Activated CD4-positive, alpha-beta T cell treated with anti-CD3 and anti-CD28 coated beads, Interleukin-2, amount 10 ng/mL, durations not matched to agents 7 days and 5 days (primary cell): ENCODE data around the gene BRD3. TPM values are rescaled to one million over a fixed set of nuclear protein-coding genes. Genes with fewer than 3 reads are reported as not detected.

Experiments used
- CTCF ChIA-PET: fragments of 350-600 bp; sonication (Branson Sonifier 250); formaldehyde crosslinking; loops from one replicate; lab custom pipeline; 2021; ENCODE audit warnings: antibody characterized with exemption; lab: Charles Lee
- POLR2A ChIA-PET: fragments of 350-600 bp; sonication (Branson Sonifier 250); formaldehyde crosslinking; loops from one replicate; lab custom pipeline; 2021; ENCODE audit warnings: antibody characterized with exemption; lab: Charles Lee
- DNase-seq: peaks from one replicate; pipeline ENCODE4 v3.0.0-alpha.2; 2020
- H3K27ac Mint-ChIP-seq: one replicate; pipeline ENCODE4 v1.8.0; 2021; ENCODE audit warnings: mild to moderate bottlenecking, moderate library complexity, mixed read lengths
- H3K27me3 Mint-ChIP-seq: one replicate; pipeline ENCODE4 v1.8.0; 2021; ENCODE audit warnings: mixed read lengths
- H3K36me3 Mint-ChIP-seq: one replicate; pipeline ENCODE4 v1.8.0; 2021; ENCODE audit warnings: low read depth, mixed read lengths
- H3K4me1 Mint-ChIP-seq: one replicate; pipeline ENCODE4 v1.8.0; 2021; ENCODE audit warnings: mixed read lengths
- H3K4me3 Mint-ChIP-seq: one replicate; pipeline ENCODE4 v1.8.0; 2021; ENCODE audit warnings: mild to moderate bottlenecking, moderate library complexity, mixed read lengths
- H3K9me3 Mint-ChIP-seq: one replicate; pipeline ENCODE4 v1.8.0; 2021; ENCODE audit warnings: mixed read lengths
- total RNA-seq, 2 experiments: library from RNA; stranded (reverse); gene quantifications; one replicate each; pipeline ENCODE4 v1.2.3, GENCODE V29; 2021

Gene BRD3
- total RNA-seq, 2 experiments from 2014 or later: 40.1 to 47.4 TPM

- H3K4me3 Mint-ChIP-seq: no peak overlapping the region
- H3K36me3 Mint-ChIP-seq: peaks cover 50% of the 10 kb centered on the region
- H3K4me1 Mint-ChIP-seq: no peaks in the 10 kb centered on the region
- ChIA-PET POLR2A (no interaction called here), CTCF (interaction anchor here (0.5 to 1.2 kb wide), 2 partner anchors 11 to 110 kb away, joined by 3 to 5 read pairs; no protein-coding TSS in a partner anchor)
- H3K27me3 Mint-ChIP-seq: no peaks in the 10 kb centered on the region
- H3K27ac Mint-ChIP-seq: no peak overlapping the region
- H3K9me3 Mint-ChIP-seq: peaks cover 3% of the 10 kb centered on the region
- no peak for DNase-seq
Observed at GRCh38 chr9:134035041-134036039, 32.5 kb downstream of the BRD3 start.

GRCh38 chr9:134034215-134035040 lies 33.4 kb downstream of the BRD3 start:
- ChIA-PET CTCF (no interaction called here), POLR2A (no interaction called here)
- H3K9me3 Mint-ChIP-seq: peaks cover 3% of the 10 kb centered on the region
- peaks cover 40% of the 10 kb centered on the region for H3K36me3 Mint-ChIP-seq
- no peak for DNase-seq
- H3K4me1 Mint-ChIP-seq: no peaks in the 10 kb centered on the region
- H3K27ac Mint-ChIP-seq: no peak overlapping the region
- H3K4me3 Mint-ChIP-seq: no peak overlapping the region
- H3K27me3 Mint-ChIP-seq: no peaks in the 10 kb centered on the region

DNA sequence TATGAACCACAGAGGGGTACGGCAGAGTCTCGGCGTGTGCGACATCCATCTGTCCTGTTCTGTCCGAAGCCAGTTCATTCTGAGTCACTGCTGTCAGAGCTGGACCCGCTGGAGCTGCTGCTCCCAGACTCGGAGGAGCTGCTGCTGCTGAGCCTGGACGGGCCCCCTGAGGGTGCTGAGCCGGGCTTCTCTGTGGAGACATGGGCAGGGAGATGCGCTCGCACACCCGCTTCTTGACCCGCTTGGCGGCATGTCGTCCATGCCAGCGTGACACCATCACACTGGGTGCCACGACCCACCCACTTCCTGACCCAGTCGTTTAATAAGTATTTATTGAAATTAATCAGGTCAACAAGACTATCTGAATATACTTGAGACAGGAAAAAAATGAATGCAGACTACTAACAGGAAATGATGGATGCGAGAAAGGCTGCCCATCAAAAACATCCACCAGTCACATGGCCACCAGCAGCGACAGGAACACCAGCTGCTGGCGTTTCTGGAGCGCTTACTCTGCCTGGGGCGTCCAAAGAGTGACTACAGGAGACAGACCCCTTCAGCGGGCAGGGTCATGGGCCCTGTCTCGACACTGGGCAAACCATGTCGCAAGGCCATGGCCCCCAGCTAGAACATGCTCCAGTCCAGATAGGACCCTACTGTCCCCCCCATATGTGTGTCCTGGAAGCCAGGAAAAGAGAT lies 34.2 kb downstream of the BRD3 start:
- peaks cover 33% of the 10 kb centered on the region for H3K36me3 Mint-ChIP-seq
- CTCF ChIA-PET: no interaction called here
- POLR2A ChIA-PET: no interaction called here

DNA sequence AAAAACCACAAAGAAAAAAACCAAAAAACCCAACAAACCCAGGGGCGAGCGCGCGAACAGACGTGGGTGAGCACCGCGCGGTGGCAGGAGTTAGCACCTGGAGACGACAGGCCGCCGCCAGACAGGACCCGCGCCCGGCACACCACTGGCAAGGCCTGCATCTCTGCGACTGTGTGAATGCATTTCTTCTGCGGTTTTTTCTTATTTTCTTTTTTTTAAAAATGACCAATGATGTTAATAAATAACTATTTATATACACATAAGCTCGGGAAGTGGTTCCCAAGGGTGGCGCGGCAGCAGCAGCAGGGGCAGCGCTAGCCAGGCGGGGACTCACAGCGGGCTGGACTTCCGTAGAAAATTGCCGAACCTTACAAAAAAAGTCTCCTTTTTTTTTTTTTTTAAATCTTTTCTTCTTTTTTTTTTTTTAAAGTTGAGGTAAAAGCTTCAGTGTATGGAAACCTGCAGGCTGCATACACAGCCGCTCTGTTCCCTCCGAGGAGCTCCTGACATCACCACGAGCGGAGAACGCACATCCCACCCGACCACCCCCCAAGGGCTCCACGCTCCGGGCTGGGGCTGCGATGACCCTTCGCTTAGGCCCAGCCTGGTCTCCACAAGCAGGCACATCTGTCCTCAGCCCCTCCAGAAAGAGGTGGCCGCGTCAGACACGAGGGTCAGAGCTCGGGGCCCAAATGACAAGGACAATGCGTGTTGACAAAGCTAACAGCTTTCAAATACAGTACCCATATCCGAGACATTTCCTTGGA lies 35.2 kb downstream of the BRD3 start:
- CTCF ChIA-PET: no interaction called here
- H3K27ac Mint-ChIP-seq: no peak overlapping the region
- no peak overlapping the region for H3K4me3 Mint-ChIP-seq
- no peaks in the 10 kb centered on the region for H3K4me1 Mint-ChIP-seq
- peaks cover 23% of the 10 kb centered on the region for H3K36me3 Mint-ChIP-seq
- no peak for DNase-seq
- H3K9me3 Mint-ChIP-seq: peaks cover under 1% of the 10 kb centered on the region
- no peaks in the 10 kb centered on the region for H3K27me3 Mint-ChIP-seq
- POLR2A ChIA-PET: no interaction called here

More for the DNA sequence above, 34.2 kb downstream of the BRD3 start:
- DNase-seq: no peak
- Mint-ChIP-seq H3K27me3 (no peaks in the 10 kb centered on the region), H3K27ac (no peak overlapping the region), H3K9me3 (peaks cover 3% of the 10 kb centered on the region), H3K4me1 (no peaks in the 10 kb centered on the region), H3K4me3 (no peak overlapping the region)

GRCh38 chr9:134031783-134032182 lies 36.0 kb downstream of the BRD3 start:
- H3K27ac Mint-ChIP-seq: no peak overlapping the region
- ChIA-PET POLR2A (no interaction called here), CTCF (no interaction called here)
- peaks cover 2% of the 10 kb centered on the region for H3K4me1 Mint-ChIP-seq
- H3K9me3 Mint-ChIP-seq: no peaks in the 10 kb centered on the region
- H3K4me3 Mint-ChIP-seq: no peak overlapping the region
- no peaks in the 10 kb centered on the region for H3K27me3 Mint-ChIP-seq
- H3K36me3 Mint-ChIP-seq: peaks cover 25% of the 10 kb centered on the region
- no peak for DNase-seq

DNA sequence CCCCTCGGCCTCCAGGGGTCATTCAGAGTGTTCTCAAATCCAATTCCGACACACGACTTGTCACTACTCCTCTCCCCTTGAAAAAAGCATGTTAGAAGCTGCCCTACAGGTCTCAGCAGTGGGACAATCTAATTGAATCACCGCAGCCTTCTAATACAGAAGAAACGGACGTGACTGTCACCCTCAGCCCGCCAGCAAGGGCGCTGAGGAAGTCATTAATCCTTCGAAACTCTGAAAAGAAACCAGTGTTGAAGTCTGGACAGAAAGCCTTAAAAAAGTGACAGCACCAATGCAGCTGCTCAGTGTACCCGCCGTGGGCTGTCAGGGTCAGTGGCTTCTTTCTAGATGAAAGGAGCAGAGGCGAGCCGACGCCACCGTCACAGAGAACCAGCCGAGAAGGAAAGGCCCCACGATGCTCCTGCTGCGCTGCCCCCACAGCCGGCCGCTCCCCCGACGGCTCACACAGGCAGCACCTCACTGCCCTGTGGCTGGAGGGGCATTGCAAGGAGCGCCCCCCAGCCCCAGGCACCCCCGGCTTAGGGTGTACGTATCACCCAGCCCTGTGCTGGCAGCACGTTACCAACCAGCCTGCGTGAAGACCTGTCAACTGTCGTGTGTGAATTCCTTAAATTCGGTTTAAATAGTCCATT lies 36.9 kb downstream of the BRD3 start:
- CTCF ChIA-PET: interaction anchor here (0.6 kb wide), 1 partner anchor 36 kb away, joined by 3 read pairs; no protein-coding TSS in a partner anchor
- Mint-ChIP-seq H3K27ac (no peak overlapping the region), H3K36me3 (peaks cover 20% of the 10 kb centered on the region), H3K9me3 (no peaks in the 10 kb centered on the region), H3K27me3 (no peaks in the 10 kb centered on the region), H3K4me1 (peaks cover 6% of the 10 kb centered on the region), H3K4me3 (no peak overlapping the region)
- POLR2A ChIA-PET: no interaction called here
- no peak for DNase-seq

DNA sequence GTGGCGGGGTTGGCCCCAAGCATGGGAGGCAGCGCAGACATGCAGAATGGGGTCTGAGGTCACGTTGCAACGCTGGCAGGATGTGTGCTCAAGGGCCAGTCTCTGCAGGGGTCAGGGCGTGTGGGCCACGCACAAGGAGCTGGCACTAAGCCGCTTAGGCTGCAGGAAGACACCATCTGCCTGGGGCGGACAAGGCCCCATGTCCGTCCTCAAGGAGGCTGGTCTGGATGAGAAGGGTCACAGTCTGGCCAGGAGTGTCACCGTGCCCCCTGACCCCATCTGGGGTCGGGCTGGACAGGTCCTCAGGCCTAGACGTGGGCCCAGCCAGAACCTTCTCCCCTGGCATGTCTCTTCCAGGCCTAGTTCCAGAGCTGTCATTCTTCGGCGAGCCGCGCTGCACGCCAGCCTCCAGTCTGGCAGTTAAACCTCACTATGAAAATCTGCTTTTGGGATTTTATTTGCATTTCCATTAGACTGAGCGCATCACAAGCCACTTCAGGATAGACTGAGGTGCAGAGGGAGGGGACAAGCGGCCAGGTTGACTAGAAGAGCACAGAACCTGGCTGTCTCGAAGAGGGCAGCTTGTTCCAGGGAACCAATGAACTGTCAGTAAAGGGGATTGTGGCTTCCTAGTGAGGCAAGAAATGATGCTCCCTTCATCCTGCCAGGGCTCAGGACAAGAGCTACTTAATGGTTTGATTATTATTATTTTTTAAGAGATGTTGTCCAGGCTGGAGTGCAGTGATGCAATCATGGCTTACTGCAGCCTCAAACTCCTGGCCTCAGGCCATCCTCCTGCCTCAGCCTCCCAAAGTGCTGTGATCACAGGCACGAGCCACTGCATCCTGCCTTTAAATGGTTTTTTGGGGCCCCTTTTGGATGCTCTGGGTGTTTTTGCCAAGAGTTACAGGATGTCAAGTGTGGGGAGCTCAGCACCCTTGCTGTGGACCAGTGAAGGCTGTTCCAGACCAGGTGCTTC lies 38.3 kb downstream of the BRD3 start:
- Mint-ChIP-seq H3K4me1 (peaks cover 6% of the 10 kb centered on the region), H3K36me3 (peaks cover 14% of the 10 kb centered on the region), H3K9me3 (no peaks in the 10 kb centered on the region), H3K27ac (no peak overlapping the region), H3K4me3 (no peak overlapping the region), H3K27me3 (no peaks in the 10 kb centered on the region)
- no peak for DNase-seq
- CTCF ChIA-PET: interaction anchor here (0.6 kb wide), 1 partner anchor 561 kb away, joined by 3 read pairs; no protein-coding TSS in a partner anchor
- POLR2A ChIA-PET: no interaction called here

GRCh38 chr9:134028575-134029247 lies 39.1 kb downstream of the BRD3 start:
- H3K27me3 Mint-ChIP-seq: no peaks in the 10 kb centered on the region
- peaks cover 9% of the 10 kb centered on the region for H3K4me1 Mint-ChIP-seq
- POLR2A ChIA-PET: interaction anchor here (0.6 kb wide), 1 partner anchor 134 kb away, joined by 4 read pairs; no protein-coding TSS in a partner anchor
- no peak overlapping the region for H3K4me3 Mint-ChIP-seq
- no peak overlapping the region for H3K27ac Mint-ChIP-seq
- H3K36me3 Mint-ChIP-seq: peaks cover 14% of the 10 kb centered on the region
- DNase-seq: no peak
- no peaks in the 10 kb centered on the region for H3K9me3 Mint-ChIP-seq
- CTCF ChIA-PET: no interaction called here

DNA sequence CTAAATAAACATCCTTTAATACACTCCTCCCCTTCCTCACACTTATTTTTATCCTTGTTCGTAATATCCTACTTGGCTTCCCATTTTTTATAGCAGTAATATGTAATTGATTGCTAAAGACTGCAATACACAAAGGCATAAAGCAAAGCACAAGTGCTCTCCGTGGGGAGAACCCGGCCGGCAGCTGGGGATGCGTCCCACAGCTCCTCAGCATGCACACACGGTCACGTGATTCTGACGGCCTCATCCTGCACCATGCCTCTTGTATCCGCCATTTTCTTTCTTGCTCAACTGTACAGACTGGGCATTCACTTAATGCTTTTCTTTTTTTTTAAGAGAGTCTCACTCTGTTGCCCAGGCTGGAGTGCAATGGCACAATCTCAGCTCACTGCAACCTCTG lies 39.8 kb downstream of the BRD3 start:
- Mint-ChIP-seq H3K4me1 (peaks cover 9% of the 10 kb centered on the region), H3K27me3 (no peaks in the 10 kb centered on the region), H3K9me3 (no peaks in the 10 kb centered on the region), H3K27ac (no peak overlapping the region), H3K4me3 (peak overlapping the region; percentile 1), H3K36me3 (peaks cover 10% of the 10 kb centered on the region)
- ChIA-PET CTCF (no interaction called here), POLR2A (interaction anchor here (0.6 kb wide), 1 partner anchor 135 kb away, joined by 4 read pairs; no protein-coding TSS in a partner anchor)
- DNase-seq: no peak

GRCh38 chr9:134027561-134027960 lies 40.3 kb downstream of the BRD3 start:
- peaks cover 6% of the 10 kb centered on the region for H3K36me3 Mint-ChIP-seq
- no peaks in the 10 kb centered on the region for H3K27me3 Mint-ChIP-seq
- ChIA-PET POLR2A (no interaction called here), CTCF (no interaction called here)
- no peak overlapping the region for H3K27ac Mint-ChIP-seq
- H3K9me3 Mint-ChIP-seq: no peaks in the 10 kb centered on the region
- peaks cover 9% of the 10 kb centered on the region for H3K4me1 Mint-ChIP-seq
- peak overlapping the region; percentile 78 for H3K4me3 Mint-ChIP-seq
- DNase-seq: no peak
